HFFc6 (cell line): ENCODE measurements around the gene CD7. TPM values are rescaled to one million over a fixed set of nuclear protein-coding genes. Genes with fewer than 3 reads are reported as not detected.

Experiments used
- DNase-seq: peaks from one replicate; pipeline ENCODE4 v3.0.0-alpha.2; 2018
- H3K27ac Mint-ChIP-seq: 2 replicates; pipeline ENCODE4 v1.8.0; 2020; ENCODE audit warnings: mild to moderate bottlenecking, mixed read lengths
- H3K27me3 Mint-ChIP-seq: 2 replicates; pipeline ENCODE4 v1.8.0; 2021; ENCODE audit warnings: mild to moderate bottlenecking, moderate library complexity, mixed read lengths; ENCODE audit not compliant: insufficient read depth
- H3K36me3 Mint-ChIP-seq: 2 replicates; pipeline ENCODE4 v1.8.0; 2021; ENCODE audit warnings: low read depth, mixed read lengths
- H3K4me1 Mint-ChIP-seq: 2 replicates; pipeline ENCODE4 v1.8.0; 2020; ENCODE audit warnings: low read depth, mixed read lengths
- H3K4me3 Mint-ChIP-seq: 2 replicates; pipeline ENCODE4 v1.8.0; 2020; ENCODE audit warnings: mild to moderate bottlenecking, moderate library complexity, mixed read lengths
- H3K9me3 Mint-ChIP-seq: 2 replicates; pipeline ENCODE4 v1.8.0; 2020; ENCODE audit warnings: mild to moderate bottlenecking, mixed read lengths
- total RNA-seq, 6 experiments: library from RNA; stranded (reverse); fragmentation: NEBNext Ultra II Directional; extraction: Animal tissue kit (Norgen Biotek cat#: 25700); gene quantifications; 2 replicates in 1 of 6; 3 replicates in 5 of 6; pipeline ENCODE4 v1.2.3, GENCODE V29; 2021
- TF ChIP-seq, protein P1 (sequence below): fragments of 200-600 bp; sonication (generic); IDR thresholded peaks from 2 replicates; pipeline ENCODE4 v1.5.0; 2021; ENCODE audit warnings: antibody characterized with exemption, mild to moderate bottlenecking

CD7 gene
- total RNA-seq, 6 experiments from 2014 or later = 0.20 TPM; not detected in 5

DNA sequence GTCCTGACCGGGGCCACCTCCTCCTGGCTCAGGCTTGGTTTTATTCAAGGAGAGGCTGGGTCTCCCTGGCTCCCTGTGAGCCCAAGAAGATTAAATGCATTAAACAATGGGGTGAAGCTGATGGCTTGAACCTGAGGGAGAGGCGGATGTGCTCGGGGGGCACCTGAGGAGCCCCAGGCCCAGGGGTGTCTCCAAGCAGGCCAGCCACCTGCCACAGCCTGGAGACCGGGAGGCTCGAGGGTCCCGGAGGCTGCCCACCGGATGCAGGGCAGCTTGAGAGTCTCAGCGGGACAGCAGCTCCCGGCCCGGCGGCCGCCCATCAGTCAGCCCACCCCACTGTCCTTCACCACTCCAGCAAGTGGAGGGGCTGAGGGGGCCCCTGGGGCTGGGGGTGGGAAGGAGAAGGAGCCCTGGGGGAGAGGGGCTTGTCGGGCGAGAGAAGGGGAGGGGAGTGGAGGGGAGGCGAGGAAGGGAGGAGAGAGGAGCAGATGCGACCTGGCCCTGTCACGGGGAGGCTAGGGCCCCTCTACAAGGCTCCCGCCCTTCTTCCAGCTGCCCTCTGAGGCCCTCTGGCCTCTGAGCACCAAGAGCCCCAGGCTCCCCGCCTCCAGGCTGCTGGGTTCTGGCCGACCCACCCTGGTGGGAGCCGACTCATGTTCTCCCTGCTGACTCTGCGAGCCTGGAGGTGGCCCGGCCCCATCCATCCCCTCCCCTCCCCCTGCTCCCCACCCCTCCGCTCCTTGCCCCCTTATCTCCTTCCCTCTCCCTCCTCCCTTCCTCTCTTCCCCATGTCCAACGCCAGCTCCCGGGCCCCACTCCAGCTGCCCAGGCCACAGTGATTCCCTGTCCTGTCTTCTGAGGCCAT lies 13.2 kb downstream of the CD7 start:
- H3K4me3 Mint-ChIP-seq = no peak overlapping the region
- H3K4me1 Mint-ChIP-seq = peaks cover 4% of the 10 kb centered on the region
- no peak overlapping the region for H3K27ac Mint-ChIP-seq
- no peaks in the 10 kb centered on the region for H3K36me3 Mint-ChIP-seq
- peaks cover 7% of the 10 kb centered on the region for H3K27me3 Mint-ChIP-seq
- no peak for DNase-seq
- TF ChIP-seq, protein P1, sequence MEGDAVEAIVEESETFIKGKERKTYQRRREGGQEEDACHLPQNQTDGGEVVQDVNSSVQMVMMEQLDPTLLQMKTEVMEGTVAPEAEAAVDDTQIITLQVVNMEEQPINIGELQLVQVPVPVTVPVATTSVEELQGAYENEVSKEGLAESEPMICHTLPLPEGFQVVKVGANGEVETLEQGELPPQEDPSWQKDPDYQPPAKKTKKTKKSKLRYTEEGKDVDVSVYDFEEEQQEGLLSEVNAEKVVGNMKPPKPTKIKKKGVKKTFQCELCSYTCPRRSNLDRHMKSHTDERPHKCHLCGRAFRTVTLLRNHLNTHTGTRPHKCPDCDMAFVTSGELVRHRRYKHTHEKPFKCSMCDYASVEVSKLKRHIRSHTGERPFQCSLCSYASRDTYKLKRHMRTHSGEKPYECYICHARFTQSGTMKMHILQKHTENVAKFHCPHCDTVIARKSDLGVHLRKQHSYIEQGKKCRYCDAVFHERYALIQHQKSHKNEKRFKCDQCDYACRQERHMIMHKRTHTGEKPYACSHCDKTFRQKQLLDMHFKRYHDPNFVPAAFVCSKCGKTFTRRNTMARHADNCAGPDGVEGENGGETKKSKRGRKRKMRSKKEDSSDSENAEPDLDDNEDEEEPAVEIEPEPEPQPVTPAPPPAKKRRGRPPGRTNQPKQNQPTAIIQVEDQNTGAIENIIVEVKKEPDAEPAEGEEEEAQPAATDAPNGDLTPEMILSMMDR = no peak
- no peaks in the 10 kb centered on the region for H3K9me3 Mint-ChIP-seq

DNA sequence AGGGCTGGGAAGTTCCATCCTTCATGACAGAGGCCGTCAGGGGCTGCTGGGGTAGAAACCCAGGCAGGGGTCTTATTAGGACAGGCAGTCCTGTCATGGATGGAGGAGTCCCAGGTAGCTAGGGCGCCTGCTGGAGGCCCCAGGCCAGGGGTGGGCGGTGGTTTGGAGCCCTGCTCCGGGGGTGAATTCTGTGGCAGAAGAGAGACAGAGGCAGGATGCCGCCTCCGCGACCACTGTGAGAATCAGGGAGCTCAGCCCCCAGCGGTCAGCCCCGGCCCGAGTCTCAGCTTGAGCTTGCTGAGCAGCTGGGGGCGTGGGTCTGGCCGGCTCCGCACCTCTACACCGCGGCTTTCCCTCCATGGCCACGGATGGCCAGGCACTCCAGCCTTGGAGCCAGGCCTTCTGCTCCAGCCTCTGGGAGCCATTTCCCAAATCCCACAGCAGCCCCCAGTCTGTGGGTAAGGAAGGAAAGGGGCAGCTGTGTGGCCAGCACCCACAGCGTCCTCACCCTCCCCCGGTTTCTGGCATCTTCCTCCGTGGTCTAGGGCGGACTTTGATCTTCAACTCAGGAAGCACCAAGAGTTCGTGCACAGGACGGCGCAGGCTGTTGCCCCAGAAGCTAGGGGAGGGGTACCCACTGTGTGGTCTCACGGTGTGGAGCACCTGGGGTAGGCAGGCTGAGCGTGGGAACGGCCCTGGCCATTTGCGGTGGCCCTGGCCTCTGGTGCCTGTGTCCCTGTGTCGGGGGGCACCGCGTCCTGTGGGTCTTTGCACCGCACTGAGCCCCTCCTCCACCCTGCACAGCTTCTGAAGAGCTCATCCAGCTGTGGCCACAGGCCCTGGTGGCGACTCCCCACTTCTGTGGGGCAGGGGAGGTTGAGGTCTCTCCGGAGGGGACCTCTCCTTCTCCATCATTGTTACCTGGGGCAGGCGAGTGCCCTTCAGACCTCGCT lies 14.1 kb downstream of the CD7 start:
- TF ChIP-seq, protein P1 = no peak
- no peaks in the 10 kb centered on the region for H3K9me3 Mint-ChIP-seq
- H3K4me3 Mint-ChIP-seq = no peak overlapping the region
- no peak overlapping the region for H3K27ac Mint-ChIP-seq
- H3K36me3 Mint-ChIP-seq = no peaks in the 10 kb centered on the region
- no peak for DNase-seq
- no peaks in the 10 kb centered on the region for H3K27me3 Mint-ChIP-seq
- peaks cover 9% of the 10 kb centered on the region for H3K4me1 Mint-ChIP-seq

DNA sequence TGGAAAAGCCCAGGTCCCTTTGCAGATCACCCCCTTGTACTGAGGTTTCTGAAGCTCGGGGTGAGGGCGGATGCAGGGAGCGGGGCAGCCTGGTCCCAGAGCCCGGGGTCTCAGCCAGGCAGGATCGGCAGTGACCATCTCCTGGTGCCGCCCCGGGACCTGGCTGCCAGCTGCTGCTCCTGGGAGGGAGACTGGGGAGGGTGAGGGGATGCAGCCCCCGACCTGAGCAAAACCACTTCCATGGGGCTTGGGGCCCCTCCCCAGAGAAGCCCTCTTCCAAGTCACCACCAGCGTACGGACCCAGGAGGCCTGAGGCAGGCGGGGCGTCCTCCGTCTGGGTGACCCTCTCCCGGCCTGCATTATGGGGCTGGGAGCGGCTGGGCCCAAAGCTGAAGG lies 14.8 kb downstream of the CD7 start:
- H3K27me3 Mint-ChIP-seq = peaks cover 3% of the 10 kb centered on the region; the same call in 1 of the 2 replicates
- DNase-seq = no peak
- no peaks in the 10 kb centered on the region for H3K36me3 Mint-ChIP-seq
- no peaks in the 10 kb centered on the region for H3K9me3 Mint-ChIP-seq
- no peak overlapping the region for H3K4me3 Mint-ChIP-seq
- peaks cover 16% of the 10 kb centered on the region for H3K4me1 Mint-ChIP-seq
- H3K27ac Mint-ChIP-seq = no peak overlapping the region
- TF ChIP-seq, protein P1 = no peak

DNA sequence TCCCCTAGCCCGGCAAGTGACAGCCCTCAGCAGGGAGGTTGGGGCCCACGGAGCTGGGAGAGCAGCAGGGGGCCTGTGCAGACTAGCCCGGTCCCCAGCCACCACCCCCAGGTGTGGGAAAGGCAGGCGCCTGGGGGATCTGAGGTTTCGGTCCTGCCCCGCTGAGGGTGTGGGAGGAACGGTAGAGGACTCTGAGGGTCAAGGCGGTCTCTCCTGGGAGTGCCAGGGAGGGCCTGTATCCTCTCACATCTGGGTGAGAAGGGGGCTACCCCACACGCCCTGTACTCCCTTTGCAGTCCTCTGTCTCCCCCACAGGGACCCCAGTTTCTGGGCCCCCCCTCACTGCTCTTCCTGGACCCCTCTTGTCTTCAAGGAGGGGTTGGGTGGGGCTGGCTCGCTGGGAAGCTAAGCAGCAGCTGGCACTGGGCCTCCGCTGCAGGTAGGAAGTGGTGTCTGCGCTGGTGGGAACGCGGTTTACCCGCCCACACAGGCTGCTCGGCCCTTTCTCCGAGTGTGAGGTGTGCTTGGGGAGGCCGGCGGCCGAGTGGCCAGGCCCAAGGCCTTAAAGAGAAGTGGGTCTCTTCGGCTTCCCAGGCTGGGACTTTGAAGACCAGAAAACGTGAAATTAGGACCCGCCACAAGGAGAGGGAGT lies 15.4 kb downstream of the CD7 start:
- Mint-ChIP-seq H3K4me3 (no peak overlapping the region), H3K4me1 (peaks cover 21% of the 10 kb centered on the region), H3K27ac (no peak overlapping the region), H3K9me3 (no peaks in the 10 kb centered on the region), H3K36me3 (no peaks in the 10 kb centered on the region), H3K27me3 (peaks cover 3% of the 10 kb centered on the region)
- no peak for DNase-seq
- TF ChIP-seq, protein P1 = no peak

DNA sequence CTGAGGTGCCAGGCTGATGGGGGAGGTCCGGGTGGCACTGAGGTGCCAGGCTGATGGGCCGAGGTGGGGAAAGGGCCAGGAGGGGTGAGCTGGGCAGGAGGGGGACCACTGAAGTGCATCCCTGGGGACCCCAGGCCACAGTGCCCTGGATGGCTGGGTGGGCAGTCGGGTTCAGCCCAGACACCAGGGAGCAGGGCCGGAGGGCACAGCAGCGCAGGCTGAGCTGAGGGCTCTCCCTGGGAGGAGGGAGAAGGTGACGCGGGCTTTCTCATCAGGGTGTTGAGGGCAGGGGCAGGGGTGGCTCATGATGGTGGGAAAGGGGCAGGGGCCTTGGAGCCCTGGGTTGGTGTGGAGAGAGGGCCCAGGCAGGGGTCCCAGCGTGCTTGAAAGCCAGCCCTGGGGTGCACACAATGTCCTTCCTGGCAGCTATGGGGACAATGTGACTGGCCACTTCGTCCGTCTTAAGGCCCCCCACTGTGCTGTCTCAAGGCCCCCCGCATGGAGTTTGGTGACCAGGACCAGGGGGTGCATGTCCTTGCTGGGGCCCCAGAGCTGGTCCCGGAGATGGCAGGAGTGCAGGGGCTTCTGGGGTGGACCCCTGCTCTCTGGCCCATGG lies 16.0 kb downstream of the CD7 start:
- TF ChIP-seq, protein P1 = no peak
- no peaks in the 10 kb centered on the region for H3K9me3 Mint-ChIP-seq
- no peak overlapping the region for H3K27ac Mint-ChIP-seq
- H3K4me3 Mint-ChIP-seq = no peak overlapping the region
- no peak for DNase-seq
- H3K36me3 Mint-ChIP-seq = no peaks in the 10 kb centered on the region
- H3K27me3 Mint-ChIP-seq = peaks cover 3% of the 10 kb centered on the region
- H3K4me1 Mint-ChIP-seq = peaks cover 28% of the 10 kb centered on the region
